GM21529 (cell line): ENCODE measurements around the gene RAB27A.
A peak's percentile ranks its signal among the peaks of the same experiment; 100 is the strongest.
"Not testable (repeated sequence)": the region's sequence is repeated elsewhere in the genome, so short reads cannot be mapped to it uniquely, and the experiment has no call there.

Experiments used
- ATAC-seq: cut with Tn5 transposase; IDR thresholded peaks from one replicate; pipeline ENCODE4 v1.9.1; 2021; ENCODE audit not compliant: unreplicated experiment

Gene RAB27A

DNA sequence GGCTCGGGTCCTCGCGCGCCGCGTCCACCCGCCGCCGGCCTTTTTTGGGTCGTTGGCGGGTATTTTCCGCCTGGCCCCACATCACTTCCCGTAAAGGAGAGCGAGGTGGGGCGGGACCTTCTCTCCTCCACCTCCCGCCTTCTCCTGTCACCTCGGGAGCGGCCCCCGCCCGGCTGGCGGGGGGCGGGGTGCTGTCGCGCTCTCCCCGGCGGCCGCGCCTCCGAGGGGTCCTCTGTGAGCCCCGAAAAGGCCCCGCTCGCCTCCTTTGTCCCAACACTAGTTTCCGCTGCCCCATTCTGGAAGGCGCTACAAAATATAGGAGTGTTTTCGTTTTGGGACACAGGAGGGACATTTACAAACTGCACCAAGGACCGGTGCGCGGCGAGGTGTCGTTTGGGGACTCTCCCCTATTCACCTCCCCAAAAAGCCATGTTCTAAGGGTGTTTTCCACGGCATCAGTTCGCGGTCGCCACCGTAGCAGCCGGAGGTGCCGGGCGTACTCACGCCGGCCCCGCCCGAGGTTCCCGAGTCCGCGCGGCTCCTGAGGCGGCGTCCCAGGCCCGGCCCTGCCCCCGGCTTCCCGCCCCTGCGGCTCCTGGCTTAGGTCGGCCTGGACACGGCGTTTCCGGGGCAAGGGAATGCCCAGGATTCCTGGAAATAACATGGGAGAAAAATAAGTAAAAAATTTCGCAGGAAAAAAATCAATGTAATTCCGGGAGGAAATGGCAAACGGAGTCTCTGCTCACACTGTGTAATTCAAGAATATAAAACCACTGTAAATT is at the start of gene RAB27A:
Gene RAB27A, minus strand, starts transcription at position 68 of the 782 bp plus-strand sequence. CDS start 54,879 bp downstream, outside the sequence.
- ATAC-seq, result peak; percentile 74

DNA sequence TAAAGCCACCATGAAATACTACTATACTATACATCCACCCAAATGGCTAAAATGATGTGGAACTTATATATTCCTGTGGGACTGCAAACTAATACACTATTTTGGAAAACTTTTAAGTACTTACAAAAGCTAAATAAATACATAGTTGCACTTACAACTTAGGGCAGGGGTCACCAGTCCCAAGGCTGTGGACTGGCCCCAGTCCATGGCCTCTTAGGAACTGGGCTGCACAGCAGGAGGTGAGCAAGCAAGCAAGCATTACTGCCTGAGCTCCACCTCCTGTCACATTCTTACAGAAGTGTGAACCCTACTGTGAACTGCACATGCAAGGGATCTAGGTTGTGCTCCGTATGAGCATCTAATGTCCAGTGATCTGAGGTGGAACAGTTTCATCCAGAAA is 47.5 kb upstream of the RAB27A start:
- no peak for ATAC-seq

DNA sequence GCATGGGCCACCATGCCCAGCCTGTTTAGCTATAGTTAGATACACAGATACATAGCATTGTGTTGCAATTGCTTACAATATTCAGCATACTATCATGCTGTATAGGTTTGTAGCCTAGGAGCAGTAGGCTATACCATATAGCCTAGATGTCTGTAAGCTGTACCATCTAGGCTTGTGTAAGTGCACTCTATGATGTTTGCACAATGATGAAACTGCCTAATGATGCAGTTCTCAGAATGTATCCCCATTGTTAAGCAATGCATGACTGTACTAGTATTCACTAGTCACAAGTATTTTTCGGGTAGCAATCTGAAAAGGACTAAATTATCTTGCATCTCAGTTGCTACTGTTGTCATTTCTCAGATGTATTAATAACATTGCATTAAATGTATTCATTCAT is 45.4 kb upstream of the RAB27A start:
- no peak for ATAC-seq

DNA sequence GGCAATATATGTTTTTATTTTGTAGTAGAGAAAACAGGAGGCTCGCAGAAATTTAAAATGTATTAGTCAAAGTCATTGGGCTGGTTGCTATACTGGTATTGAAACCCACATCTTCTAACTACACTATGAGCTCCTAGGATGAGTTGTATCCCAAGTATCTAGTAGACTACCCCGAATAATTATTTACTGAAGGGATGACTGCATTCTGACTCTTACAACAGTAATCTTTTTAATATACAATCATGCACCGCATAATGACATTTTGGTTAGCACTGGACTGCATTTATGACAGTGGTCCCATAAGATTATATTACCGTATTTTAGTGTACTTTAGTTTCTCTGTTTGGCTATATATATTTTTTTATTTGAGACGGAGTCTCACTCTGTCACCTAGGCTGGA is 44.8 kb upstream of the RAB27A start:
- no peak for ATAC-seq

DNA sequence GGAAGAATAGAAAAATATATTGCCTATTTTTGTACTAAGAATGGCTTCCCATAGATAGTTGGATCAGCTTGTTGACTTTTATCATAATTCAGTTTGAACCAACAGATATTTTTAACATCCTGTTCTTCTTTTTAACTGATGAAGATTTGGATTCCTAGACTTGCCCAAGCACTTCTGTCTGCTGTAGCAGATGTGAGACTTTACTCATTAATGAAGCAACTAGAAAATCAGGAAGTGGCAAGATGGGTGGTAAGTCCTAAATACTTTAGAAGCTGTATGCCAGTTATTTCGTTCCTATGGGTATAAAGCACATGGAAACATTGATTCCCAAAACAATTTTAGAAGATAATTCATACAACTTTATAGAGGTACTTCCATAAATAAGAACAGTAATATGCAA is 37.8 kb upstream of the RAB27A start:
- no peak for ATAC-seq

DNA sequence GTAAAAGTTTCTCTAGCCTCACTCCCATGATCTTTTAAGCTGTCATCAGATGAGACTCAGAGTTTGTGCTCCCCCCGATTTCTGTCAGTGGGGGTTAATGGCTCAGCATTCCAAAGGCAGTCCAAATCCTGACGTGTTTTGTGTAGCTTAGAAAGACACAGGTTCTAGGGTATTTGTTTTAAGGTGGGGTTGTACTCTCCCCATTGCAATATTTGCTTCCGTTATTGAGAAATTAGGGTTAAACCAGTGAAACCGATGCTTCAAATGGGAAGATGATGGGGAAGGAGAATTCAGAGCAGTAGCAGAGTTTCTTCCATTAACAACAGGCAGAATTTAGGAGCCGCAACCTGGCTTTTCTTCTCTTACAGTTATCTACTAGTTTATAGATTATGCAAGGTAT is 32.9 kb upstream of the RAB27A start:
- no peak for ATAC-seq

DNA sequence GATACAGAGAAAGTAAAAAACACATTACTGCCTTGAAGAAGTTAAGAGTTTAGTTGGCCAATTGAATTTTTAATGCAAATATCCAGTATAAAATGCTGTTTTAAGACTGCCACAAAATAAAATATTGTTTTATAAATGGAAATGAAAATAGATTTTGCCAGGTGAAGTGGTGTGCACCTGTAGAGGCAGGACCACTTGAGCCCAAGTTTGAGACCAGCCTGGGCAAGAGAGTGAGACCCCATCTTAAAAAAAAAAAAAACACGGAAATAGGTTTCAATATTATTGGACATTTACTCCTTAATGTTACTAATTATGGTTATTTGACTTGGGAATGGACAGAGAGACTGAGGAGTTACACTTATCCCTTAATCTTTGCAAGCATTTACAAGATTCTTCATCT is 31.4 kb upstream of the RAB27A start:
- ATAC-seq, result no peak

DNA sequence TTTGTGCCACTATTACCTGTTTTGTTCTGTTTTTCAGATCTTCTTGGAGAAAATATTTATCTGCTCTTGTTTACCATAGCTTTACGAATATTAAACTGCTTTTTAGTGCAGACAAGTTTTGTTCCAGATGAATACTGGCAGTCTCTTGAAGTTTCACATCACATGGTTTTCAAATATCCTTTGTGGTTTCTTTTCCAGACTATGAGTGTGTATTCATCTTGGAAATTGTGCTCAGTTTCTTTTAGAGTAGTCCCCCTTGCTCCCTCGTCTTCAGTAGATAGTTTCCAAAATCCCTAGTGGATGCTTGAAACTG is 30.6 kb upstream of the RAB27A start:
- no peak for ATAC-seq

DNA sequence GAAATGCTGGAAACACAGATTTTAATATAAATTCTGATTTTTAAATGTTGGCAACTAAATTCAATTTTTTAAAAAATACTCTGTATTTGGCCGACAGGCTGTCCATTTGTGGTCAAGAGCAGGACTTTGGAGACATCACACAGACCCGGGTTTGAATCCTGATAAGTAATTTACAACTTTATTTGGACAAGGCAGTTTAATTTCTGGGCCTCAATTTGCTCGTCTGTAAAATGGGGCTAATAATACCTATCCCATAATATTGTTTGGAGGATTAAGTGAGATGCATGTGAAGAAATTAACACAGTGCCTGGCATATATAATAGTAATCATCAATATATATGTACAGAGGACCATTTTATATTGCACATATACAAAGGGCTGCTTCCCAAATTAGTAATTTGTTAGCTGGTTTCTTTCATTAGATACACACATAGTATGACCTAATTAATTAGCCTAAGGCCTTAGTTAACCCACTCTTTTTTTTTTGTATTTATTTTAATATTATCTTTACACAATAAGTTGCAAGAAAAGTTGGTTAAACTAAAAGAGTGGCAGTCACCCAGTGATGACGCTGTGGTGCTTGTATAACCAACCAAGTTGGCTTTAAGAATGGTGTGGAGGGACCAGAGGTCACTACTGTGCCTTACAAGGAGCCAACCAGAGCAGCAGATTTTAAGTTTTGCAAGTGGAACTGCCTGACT is 30.1 kb upstream of the RAB27A start:
- ATAC-seq, result peak; percentile 49

DNA sequence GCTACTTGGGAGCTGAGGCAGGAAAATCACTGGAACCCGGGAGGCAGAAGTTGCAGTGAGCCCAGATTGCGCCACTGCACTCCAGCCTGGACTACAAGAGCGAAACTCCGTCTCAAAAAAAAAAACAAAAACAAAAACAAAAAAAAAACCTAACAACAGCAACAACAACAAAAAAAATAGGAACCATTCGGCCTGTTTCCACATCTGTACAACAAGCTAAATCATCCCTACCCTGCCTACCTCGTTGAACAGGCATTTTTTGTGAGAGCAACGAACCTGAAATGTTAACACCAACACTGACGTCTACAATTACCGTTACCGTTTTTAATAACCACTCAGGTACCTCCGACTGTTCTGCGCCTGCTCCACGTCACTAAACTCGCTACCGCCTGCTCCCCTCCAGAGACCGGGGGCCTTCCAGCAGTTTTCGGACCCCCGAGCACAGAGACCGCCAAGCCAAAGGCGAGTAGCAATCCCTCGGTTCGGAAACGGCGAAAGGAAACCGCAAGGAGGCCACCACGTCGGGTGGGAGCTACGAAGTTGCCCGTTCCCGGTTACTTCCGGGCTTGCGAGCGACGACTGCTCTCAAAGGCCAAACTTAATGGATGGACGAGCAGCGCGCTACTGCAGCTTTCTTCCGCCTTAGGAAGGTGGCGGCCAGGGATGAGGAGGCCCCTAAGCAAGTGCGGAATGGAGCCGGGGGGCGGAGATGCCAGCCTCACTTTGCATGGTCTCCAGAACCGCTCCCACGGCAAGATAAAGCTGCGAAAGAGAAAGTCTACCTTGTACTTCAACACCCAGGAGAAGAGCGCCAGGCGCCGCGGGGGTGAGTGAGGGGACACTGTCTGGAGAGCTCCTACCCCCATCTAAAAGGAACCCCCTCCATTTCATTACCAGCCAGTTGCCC is 29.2 kb upstream of the RAB27A start, which contains the start of the genes PIGB and PIGBOS1:
Gene PIGB, plus strand, starts transcription at position 635 of the 907 bp plus-strand sequence. Its CDS starts 29 bp downstream, at position 664.
Gene PIGBOS1, minus strand, starts transcription at position 536 of the 907 bp plus-strand sequence. CDS start 1,331 bp downstream, outside the sequence.
- peak; percentile 89 for ATAC-seq

DNA sequence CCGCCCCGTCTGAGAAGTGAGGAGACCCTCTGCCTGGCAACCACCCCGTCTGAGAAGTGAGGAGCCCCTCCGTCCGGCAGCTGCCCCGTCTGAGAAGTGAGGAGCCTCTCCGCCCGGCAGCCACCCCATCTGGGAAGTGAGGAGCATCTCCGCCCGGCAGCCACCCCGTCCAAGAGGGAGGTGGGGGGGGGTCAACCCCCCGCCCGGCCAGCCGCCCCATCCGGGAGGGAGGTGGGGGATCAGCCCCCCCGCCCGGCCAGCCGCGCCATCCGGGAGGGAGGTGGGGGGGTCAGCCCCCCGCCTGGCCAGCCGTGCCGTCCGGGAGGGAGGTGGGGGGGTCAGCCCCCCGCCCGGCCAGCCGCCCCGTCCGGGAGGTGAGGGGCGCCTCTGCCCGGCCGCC is 13.2 kb upstream of the RAB27A start:
- ATAC-seq, result not testable (repeated sequence)

DNA sequence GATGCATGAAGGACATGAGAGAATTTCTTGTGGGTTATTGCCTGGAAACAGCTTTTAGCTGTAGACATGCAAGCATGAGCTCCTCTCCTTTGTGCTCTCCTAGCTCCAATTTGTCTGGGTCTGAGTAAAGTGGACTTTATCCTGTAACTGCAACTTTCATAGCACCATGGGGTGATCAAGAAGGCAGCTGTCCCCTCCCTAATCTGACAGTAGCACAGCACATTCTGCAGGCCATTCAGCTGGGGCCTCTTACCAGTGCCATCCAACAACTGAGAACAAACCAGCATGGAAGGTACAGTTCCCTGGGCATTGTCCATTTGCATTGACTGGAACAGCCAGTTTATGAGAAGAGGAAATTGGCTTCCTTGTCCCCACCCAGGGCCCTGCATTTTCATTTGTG is 7.7 kb upstream of the RAB27A start:
- no peak for ATAC-seq

DNA sequence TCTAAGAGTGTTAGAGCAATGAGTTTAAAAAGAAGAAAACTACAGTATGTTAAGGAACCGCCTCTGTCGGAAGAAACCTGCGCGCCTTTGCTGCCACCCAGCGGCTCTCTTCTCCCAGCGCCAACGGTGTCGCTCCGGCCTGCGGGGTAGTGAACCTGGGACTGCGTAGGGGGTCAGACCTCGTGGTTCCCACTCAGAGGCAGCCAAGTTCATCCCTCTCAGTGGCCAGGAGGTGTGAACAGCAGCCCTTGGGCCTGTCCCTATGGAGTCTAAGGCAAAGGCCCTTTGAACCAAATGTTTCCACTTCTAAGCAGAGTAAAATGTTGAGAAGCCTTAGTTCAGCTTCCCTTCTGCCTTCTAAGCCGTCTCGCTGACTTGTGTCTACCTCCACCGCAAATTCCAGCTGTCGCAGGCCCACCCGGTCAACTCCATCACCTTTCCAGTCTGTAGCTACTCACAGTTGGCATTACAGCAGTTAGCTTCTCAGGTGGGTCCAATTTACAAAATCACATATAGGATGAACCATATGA is 980 bp upstream of the RAB27A start:
- peak; percentile 67 for ATAC-seq

DNA sequence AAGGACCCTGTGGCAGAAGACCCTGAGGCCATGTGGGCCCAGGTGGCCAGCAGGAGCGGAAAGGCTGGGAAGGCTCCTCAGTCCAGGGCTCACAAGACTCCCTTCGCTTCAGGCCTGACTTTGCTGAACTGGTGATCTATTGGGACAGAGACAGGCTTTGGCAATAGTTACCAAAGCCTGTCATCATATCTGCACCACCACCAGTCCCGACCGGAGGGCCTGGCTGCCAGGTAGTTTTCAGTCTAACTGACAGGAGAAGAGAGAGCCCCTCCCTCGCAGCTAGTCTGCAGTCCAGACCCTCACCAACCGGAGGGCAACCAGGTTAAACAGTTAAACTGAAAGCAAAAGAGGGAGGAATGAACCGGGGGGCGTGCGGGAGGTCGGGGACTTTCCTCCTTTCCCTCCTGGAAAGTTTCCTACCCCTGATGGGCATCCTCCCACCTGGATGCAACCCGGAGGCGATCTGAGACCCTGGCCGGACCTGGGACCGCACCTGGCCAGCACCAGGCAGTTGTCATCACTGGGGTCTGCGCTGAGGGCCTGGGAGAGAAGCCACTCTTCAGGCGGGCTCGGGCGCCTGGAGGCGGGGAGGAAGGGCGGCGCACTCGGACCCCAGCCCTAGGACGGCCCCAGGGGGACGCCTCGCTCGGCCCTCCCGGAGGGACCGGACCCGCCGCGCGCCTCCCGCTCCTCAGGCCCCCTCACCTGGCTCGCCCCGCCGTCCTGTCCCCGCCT is 435 bp downstream of the RAB27A start:
- ATAC-seq, result peak; percentile 37

DNA sequence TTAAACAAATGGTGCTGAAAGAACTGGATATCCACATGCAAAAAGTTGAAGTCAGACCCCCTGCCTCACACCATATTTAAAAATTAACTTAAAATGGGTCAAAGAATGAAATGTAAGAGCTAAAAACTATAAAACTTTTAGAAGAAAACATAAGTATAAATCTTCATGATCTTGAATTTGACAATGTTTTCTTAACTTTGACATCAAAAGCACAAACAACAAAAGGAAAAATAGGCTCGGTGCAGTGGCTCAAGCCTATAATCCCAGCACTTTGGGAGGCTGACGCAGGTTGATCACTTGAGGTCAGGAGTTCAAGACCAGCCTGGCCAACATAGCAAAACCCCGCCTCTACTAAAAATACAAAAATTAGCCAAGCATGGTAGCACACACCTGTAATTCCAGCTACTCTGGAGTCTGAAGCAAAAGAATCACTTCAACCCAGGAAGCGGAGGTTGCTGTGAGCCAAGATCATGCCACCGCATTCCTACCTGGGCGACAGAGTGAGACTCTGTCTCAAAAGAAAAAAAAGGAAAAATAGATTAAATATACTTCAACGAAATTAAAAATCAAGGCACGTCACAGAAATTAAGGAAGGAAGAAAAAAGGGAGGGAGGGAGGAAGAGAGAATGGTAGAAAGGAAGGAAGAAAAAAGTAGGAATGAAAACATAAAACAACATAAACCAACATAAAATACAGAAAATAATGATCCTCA is 1.5 kb downstream of the RAB27A start:
- no peak for ATAC-seq

DNA sequence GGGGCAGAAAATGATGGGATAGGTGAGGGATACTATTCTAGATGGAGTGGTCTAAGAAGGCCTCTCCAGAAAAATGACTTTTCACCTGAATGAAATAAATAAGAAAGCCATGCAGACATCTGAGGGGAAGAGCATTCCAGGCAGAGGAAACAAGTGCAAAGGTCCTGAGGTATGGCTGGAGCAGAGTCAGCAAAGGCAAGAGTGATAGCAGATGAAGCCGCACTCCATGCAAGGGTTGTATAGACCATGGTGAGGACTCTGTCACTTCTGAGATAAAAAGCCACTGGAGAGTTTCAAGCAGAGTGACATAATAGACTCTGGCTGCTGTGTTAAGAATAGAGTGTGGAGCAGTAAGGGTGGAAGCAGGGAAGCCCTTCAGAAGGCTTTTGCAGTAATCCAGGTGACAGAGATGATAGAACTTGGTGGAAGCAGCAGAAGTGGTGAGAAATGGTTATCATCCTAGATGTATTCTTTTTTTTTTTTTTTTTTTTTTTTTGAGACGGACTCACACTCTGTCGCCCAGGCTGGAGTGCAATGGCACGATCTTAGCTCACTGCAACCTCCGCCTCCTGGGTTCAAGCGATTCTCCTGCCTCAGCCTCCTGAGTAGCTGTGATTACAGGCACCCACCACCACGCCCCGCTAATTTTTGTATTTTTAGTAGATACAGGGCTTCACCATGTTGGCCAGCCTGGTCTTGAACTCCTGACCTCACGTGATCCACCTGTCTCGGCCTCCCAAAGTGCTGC is 3.0 kb downstream of the RAB27A start:
- not testable (repeated sequence) for ATAC-seq

DNA sequence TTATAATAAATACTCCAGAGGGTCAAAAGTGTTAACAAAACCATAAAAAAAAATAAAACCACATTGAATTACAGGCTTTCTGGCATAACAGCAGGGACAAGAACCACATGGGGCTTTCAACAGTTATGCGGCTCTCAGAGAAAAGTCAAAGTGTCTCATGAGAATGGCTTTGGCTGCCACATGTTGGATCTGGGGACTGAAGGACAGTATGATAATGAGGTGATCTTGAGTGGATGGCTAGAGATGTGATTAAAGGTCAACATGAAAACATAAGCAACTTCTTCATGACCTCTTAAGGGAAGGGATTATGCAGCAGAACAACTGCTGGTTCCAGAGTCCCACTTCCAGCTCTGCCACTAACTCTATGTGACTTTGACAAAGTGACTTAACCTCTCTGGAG is 5.2 kb downstream of the RAB27A start:
- no peak for ATAC-seq

DNA sequence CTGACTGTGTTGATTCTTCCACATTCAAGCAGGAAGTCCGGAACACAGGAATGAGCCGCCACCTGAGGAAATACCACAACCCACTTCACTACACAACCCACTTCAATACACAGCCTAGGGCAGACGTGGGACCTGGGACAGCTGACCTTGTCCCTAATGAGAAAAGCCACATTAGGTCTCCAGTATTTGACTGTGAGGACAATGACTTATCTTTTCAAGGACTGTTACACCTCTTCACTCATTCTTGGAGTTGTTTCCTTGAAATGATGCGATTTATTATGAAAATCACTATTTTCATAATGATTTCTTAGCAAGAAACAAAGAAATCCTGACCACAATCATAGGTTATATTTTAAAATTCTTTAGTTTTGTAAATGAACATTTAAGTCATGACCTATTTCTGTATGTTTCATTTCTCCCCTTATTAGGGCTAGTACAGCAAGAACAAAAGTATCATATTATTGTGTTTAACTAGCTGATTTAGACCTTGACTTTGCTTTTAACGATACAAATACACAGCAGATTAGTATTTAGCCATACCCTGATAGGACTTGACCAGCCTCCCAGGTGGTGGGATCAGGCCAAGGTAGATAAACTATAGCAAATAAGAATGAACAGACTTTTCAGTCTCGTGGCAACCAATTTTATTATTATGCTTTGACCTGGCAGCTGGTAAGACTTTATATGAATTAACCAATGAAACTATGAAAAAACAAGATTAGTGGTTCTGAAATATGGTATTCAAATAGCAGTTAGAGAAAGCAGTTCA is 6.0 kb downstream of the RAB27A start:
- no peak for ATAC-seq
